HG03097 (cell line): ENCODE data around the gene MGAT1.
"Not testable (repeated sequence)": the region's sequence is repeated elsewhere in the genome, so short reads cannot be mapped to it uniquely, and the experiment has no call there.

Source experiments
- ATAC-seq: cut with Tn5 transposase; IDR thresholded peaks from one replicate; pipeline ENCODE4 v1.9.1; 2021; ENCODE audit not compliant: unreplicated experiment, low FRiP score

The MGAT1 gene

GRCh38 chr5:180807046-180807445, 4.4 kb upstream of the MGAT1 start:
- no peak for ATAC-seq

- ATAC-seq, result no peak
These were observed 3.9 kb upstream of the MGAT1 start for GRCh38 chr5:180806351-180807011.

GRCh38 chr5:180804129-180804618, 1.6 kb upstream of the MGAT1 start:
- ATAC-seq, result no peak

GRCh38 chr5:180803181-180804128, 849 bp upstream of the MGAT1 start:
- peak; percentile 41 for ATAC-seq

- ATAC-seq, result no peak
These were observed 846 bp downstream of the MGAT1 start for GRCh38 chr5:180801596-180802324.

GRCh38 chr5:180799902-180800801, 2.5 kb downstream of the MGAT1 start:
- no peak for ATAC-seq

GRCh38 chr5:180799194-180799593, 3.4 kb downstream of the MGAT1 start:
- no peak for ATAC-seq

- no peak for ATAC-seq
These were observed 4.4 kb downstream of the MGAT1 start for GRCh38 chr5:180798193-180798592.

- no peak for ATAC-seq
These were observed 5.1 kb downstream of the MGAT1 start for GRCh38 chr5:180797256-180798192.

- no peak for ATAC-seq
These were observed 6.8 kb downstream of the MGAT1 start for GRCh38 chr5:180795771-180796313.

- ATAC-seq, result no peak
These were observed 9.7 kb downstream of the MGAT1 start for GRCh38 chr5:180792965-180793287.

- ATAC-seq, result no peak
These were observed 10.2 kb downstream of the MGAT1 start for GRCh38 chr5:180792287-180792964.

GRCh38 chr5:180791611-180792213, 10.9 kb downstream of the MGAT1 start:
- ATAC-seq, result no peak

- ATAC-seq, result no peak
These were observed 12.1 kb downstream of the MGAT1 start for GRCh38 chr5:180790524-180790923.

- ATAC-seq, result no peak
These were observed 12.6 kb downstream of the MGAT1 start for GRCh38 chr5:180790020-180790419.

GRCh38 chr5:180788651-180789410, 13.8 kb downstream of the MGAT1 start:
- not testable (repeated sequence) for ATAC-seq
